GM23248 (cell line): ENCODE results near the gene TRHDE.

ENCODE experiments used
- EZH2 ChIP-seq: fragments of 200-600 bp; sonication (generic); IDR thresholded peaks from 2 replicates; pipeline ENCODE4 v1.6.1; 2018; ENCODE audit warnings: antibody characterized with exemption, mild to moderate bottlenecking; ENCODE audit not compliant: insufficient read depth, poor library complexity, severe bottlenecking
- EZH2phosphoT487 ChIP-seq: fragments of 200-600 bp; sonication (generic); IDR thresholded peaks from 2 replicates; pipeline ENCODE4 v1.6.1; 2018; ENCODE audit warnings: antibody characterized with exemption, moderate library complexity, mild to moderate bottlenecking, low read depth; ENCODE audit not compliant: insufficient read depth

DNA sequence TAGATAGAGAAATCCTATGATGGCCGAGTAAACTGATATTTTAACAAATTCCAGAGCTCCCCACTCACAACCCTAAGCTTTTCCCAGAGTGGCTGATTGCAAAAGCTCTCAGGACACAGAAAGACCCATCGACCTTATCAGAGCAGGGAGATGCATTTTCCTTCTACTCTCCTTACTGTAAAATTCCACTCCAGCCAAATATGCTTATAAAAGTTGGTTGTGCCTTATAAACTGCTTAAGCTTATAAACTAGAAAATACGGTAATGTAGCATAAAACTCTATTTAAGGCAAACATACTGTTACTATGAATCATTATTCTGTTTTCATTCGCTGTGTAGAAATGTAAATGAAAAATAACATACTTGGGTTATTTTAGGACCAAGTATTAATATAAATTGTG is 41.6 kb upstream of the TRHDE start:
- TF ChIP-seq EZH2 (no peak), EZH2phosphoT487 (no peak)
